Right lobe of liver (tissue), 4 donors: Measurements from ENCODE around the gene LHPP.

Source experiments
- POLR2A ChIP-seq: fragments of 450-650 bp; IDR thresholded peaks from one replicate; pipeline ENCODE4 v1.6.1; 2017; ENCODE audit warnings: antibody characterized with exemption, mild to moderate bottlenecking
- TF ChIP-seq, protein P1 (sequence below), 4 donors: fragments of 200-600 bp in 3 of 4; fragments of 450-650 bp in 1 of 4; IDR thresholded peaks; one replicate each; pipeline versions ENCODE4 v1.5.1 to v1.8.0; 2016 to 2022; ENCODE audit warnings: antibody characterized with exemption in 4 of 4, mild to moderate bottlenecking in 2 of 4
- donor health status: DM: no; HTN: no; CAD: no.
- donor health status: DM: no; HTN: no; CAD: no.
- donor health status: DM: no; HTN: yes; CAD: no.

GRCh38 chr10:124415210-124415609 lies 46.4 kb upstream of the LHPP start:
- TF ChIP-seq, protein P1, sequence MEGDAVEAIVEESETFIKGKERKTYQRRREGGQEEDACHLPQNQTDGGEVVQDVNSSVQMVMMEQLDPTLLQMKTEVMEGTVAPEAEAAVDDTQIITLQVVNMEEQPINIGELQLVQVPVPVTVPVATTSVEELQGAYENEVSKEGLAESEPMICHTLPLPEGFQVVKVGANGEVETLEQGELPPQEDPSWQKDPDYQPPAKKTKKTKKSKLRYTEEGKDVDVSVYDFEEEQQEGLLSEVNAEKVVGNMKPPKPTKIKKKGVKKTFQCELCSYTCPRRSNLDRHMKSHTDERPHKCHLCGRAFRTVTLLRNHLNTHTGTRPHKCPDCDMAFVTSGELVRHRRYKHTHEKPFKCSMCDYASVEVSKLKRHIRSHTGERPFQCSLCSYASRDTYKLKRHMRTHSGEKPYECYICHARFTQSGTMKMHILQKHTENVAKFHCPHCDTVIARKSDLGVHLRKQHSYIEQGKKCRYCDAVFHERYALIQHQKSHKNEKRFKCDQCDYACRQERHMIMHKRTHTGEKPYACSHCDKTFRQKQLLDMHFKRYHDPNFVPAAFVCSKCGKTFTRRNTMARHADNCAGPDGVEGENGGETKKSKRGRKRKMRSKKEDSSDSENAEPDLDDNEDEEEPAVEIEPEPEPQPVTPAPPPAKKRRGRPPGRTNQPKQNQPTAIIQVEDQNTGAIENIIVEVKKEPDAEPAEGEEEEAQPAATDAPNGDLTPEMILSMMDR (IDR thresholded peaks at IDR 0.05) = no peak
- no peak for TF ChIP-seq POLR2A
